Body of pancreas (tissue), 4 donors: ENCODE data around the gene ECT2L.

ENCODE experiments used
- CTCF ChIP-seq, 7 experiments: fragments of 450-650 bp in 4 of 7; fragments of 200-600 bp in 3 of 7; sonication (generic) in 3 of 7; IDR thresholded peaks; one replicate each; pipeline ENCODE4 v1.5.1; 2016 to 2019; ENCODE audit warnings: antibody characterized with exemption in 7 of 7
- POLR2A ChIP-seq, 3 donors: fragments of 450-650 bp; IDR thresholded peaks; one replicate each; pipeline ENCODE4 v1.6.1; 2016; ENCODE audit warnings: antibody characterized with exemption in 3 of 3, mild to moderate bottlenecking in 2 of 3

GRCh38 chr6:138805016-138805765 is 9.3 kb downstream of the ECT2L start:
- no peak for TF ChIP-seq CTCF (IDR thresholded peaks at IDR 0.05)
- TF ChIP-seq POLR2A (IDR thresholded peaks at IDR 0.05) = no peak
